ENCODE measurements around the gene SMC6. TPM values are rescaled to one million over a fixed set of nuclear protein-coding genes. Genes with fewer than 3 reads are reported as not detected.

Gene SMC6
- total RNA-seq, 2 donors from 2014 or later = 8.8 to 36.1 TPM

DNA sequence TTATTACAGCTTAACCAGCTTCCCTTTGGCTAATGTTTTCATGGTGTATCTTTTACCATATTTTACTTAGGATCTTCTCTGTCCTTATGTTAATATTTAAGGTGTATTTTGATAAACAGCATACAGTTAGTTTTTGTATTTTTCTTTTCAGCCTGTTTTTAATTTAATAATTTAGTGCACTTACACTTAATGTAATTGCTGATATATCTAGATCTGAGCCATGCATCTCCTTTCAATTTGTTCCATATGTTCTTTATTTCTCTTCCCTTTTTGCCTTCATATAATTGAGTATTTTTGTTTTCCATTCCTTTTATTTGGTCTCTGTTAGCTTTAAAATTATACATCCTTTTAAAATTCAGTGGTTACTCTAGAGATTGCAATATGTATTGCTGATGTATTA, 78.8 kb downstream of the SMC6 start:
- intact Hi-C loops (cut with DNase I) = loop anchor here (5.0 kb wide), 1 partner anchor 903 kb away; no protein-coding TSS in a partner anchor
- H3K27me3 ChIP-seq (replicated peaks; ENCODE audit: insufficient read depth) = no peaks in the 10 kb centered on the region
- no peak overlapping the region for H3K4me3 ChIP-seq
- H3K36me3 ChIP-seq = no peaks in the 10 kb centered on the region
- H3K27ac ChIP-seq = no peak overlapping the region
- TF ChIP-seq POLR2AphosphoS5 (IDR thresholded peaks at IDR 0.05) (no peak), POLR2A (IDR thresholded peaks at IDR 0.05) (no peak), CTCF (IDR thresholded peaks at IDR 0.05) (no peak)
- H3K9me3 ChIP-seq = no peaks in the 10 kb centered on the region
- DNase-seq (ENCODE audit: low spot score) = no peak
- no peaks in the 10 kb centered on the region for H3K4me1 ChIP-seq (replicated peaks)

DNA sequence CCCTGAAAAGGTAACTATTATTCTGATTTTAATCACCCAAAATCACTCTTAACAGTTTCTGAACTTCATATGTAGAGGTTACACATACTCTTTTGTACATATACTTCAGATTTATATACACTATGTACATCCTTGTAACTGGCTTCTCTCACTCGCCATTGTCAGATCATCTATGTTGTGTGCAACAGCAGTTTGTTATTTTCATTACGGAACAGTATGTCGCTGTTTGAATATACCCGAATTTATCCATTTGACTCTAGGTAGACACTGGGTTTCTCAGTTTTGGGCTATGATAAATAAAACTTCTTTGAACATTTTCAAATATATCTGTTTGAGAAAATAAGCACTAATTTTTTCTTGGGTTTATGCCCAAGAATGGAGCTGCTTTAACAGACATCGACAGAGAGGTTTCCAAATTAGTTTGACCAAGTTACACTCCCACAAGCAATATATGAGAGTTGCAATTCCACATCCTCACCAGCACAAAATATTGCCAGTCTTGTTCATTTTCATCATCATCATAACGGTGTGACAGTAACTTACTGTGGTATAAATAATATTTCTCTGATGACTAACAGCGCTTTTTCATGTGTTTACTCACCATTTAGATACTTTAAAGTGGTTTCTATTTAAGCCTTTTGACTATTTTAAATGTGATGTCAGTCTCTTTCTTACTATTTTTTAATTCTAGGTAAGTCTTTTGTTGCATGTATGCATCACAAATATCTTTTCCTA, 80.9 kb downstream of the SMC6 start:
- WGBS = 83% methylated on average over 7 of the region's 7 CpGs
- TF ChIP-seq POLR2AphosphoS5 (IDR thresholded peaks at IDR 0.05) = no peak
- TF ChIP-seq CTCF (IDR thresholded peaks at IDR 0.05) = no peak
- TF ChIP-seq POLR2A (IDR thresholded peaks at IDR 0.05) = no peak
- DNase-seq (ENCODE audit: low spot score) = no peak
- no peaks in the 10 kb centered on the region for H3K27me3 ChIP-seq (replicated peaks; ENCODE audit: insufficient read depth)
- intact Hi-C loops (cut with DNase I) = loop anchor here (5.0 kb wide), 1 partner anchor 900 kb away; no protein-coding TSS in a partner anchor
- no peaks in the 10 kb centered on the region for H3K9me3 ChIP-seq
- no peaks in the 10 kb centered on the region for H3K4me1 ChIP-seq (replicated peaks)
- no peak overlapping the region for H3K27ac ChIP-seq
- no peaks in the 10 kb centered on the region for H3K36me3 ChIP-seq
- no peak overlapping the region for H3K4me3 ChIP-seq

- Histone ChIP-seq H3K27me3 (replicated peaks; ENCODE audit: insufficient read depth) (no peaks in the 10 kb centered on the region), H3K9me3 (no peaks in the 10 kb centered on the region), H3K36me3 (no peaks in the 10 kb centered on the region), H3K4me3 (no peak overlapping the region), H3K4me1 (replicated peaks) (no peaks in the 10 kb centered on the region), H3K27ac (no peak overlapping the region)
- intact Hi-C loops (cut with DNase I) = no loop called here
- 77% methylated on average over 1 of the region's 1 CpG for WGBS
- DNase-seq (ENCODE audit: low spot score) = no peak
- TF ChIP-seq CTCF (IDR thresholded peaks at IDR 0.05) (no peak), POLR2A (IDR thresholded peaks at IDR 0.05) (no peak), POLR2AphosphoS5 (IDR thresholded peaks at IDR 0.05) (no peak)
Measured at GRCh38 chr2:17667898-17668297, 85.7 kb downstream of the SMC6 start.

DNA sequence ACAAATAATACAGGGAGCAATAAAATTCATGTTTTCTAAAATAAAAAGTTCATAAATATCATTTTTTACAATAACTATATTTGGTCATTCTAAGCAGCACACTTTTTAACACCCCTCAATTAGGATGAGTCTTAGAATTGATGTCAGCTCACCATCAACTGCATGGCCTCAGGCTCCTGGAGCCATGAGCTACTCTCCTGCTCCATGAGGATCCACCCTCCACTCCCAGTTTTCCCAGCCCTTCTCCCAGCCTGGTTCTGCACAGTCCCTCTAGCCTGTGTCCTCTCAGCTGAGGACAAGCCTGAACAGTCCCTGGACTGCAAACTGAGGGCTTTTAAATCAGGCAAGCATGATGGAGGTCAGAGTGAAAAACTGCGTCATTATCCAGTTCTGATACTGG, 89.1 kb downstream of the SMC6 start:
- no peaks in the 10 kb centered on the region for H3K9me3 ChIP-seq
- no peak overlapping the region for H3K27ac ChIP-seq
- intact Hi-C loops (cut with DNase I) = no loop called here
- H3K36me3 ChIP-seq = no peaks in the 10 kb centered on the region
- no peaks in the 10 kb centered on the region for H3K27me3 ChIP-seq (replicated peaks; ENCODE audit: insufficient read depth)
- no peak overlapping the region for H3K4me3 ChIP-seq
- no peaks in the 10 kb centered on the region for H3K4me1 ChIP-seq (replicated peaks)
- TF ChIP-seq CTCF (IDR thresholded peaks at IDR 0.05) (no peak), POLR2A (IDR thresholded peaks at IDR 0.05) (no peak), POLR2AphosphoS5 (IDR thresholded peaks at IDR 0.05) (no peak)
- DNase-seq (ENCODE audit: low spot score) = no peak
- WGBS = 100% methylated on average over 1 of the region's 1 CpG

DNA sequence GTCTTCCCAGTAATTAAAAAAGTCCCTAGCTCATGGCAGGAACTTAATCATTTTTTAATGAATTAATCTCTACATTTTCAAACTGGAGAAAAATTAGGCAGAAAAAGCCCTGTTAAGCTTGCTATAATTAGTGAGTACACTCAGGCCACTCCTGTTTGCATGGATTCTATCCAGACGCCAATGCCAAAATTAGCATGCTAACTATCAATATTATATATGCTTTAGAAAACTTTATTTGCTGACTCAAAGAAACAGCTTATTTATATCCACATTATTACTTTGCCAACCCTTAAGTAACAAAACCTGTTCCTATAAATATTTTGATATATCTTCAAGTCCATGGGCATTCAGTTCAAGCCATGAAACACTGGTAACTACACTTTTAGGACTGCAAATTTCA, 90.9 kb downstream of the SMC6 start:
- no peaks in the 10 kb centered on the region for H3K36me3 ChIP-seq
- no peak overlapping the region for H3K27ac ChIP-seq
- no peak overlapping the region for H3K4me3 ChIP-seq
- no peaks in the 10 kb centered on the region for H3K4me1 ChIP-seq (replicated peaks)
- 57% methylated on average over 1 of the region's 1 CpG for WGBS
- peak; percentile 27 for DNase-seq (ENCODE audit: low spot score)
- H3K27me3 ChIP-seq (replicated peaks; ENCODE audit: insufficient read depth) = no peaks in the 10 kb centered on the region
- intact Hi-C loops (cut with DNase I) = no loop called here
- TF ChIP-seq POLR2AphosphoS5 (IDR thresholded peaks at IDR 0.05) = peak; percentile 49
- TF ChIP-seq CTCF (IDR thresholded peaks at IDR 0.05) = no peak
- H3K9me3 ChIP-seq = no peaks in the 10 kb centered on the region

Measured in prostate gland (tissue), 2 donors.